Right cardiac atrium (tissue), 5 donors: ENCODE measurements around the gene NEU4. TPM values are rescaled to one million over a fixed set of nuclear protein-coding genes. Genes with fewer than 3 reads are reported as not detected.
A peak's percentile ranks its signal among the peaks of the same experiment; 100 is the strongest.
"Not testable (repeated sequence)": the region's sequence is repeated elsewhere in the genome, so short reads cannot be mapped to it uniquely, and the experiment has no call there.

Experiments
- ATAC-seq, 2 donors: fragments of 200-7000 bp; cut with Tn5 transposase; one replicate each; pipeline versions ENCODE4 v1.8.0 to v1.9.1; 2020; ENCODE audit warnings: moderate library complexity in 2 of 2, mild to moderate bottlenecking in 1 of 2
- DNase-seq, 3 donors: peaks; one replicate each; pipeline ENCODE4 v3.0.0-alpha.2; 2020
- H3K27ac ChIP-seq: one replicate; pipeline ENCODE4 v1.5.1; 2013; ENCODE audit warnings: mild to moderate bottlenecking, low read length, control low read depth, moderate library complexity
- H3K27me3 ChIP-seq: one replicate; pipeline ENCODE4 v1.6.1; 2013; ENCODE audit not compliant: control insufficient read depth, insufficient read depth
- H3K4me1 ChIP-seq: one replicate; pipeline ENCODE4 v1.6.1; 2013; ENCODE audit warnings: low read length; ENCODE audit not compliant: control insufficient read depth, insufficient read depth
- H3K4me3 ChIP-seq: one replicate; pipeline ENCODE4 v1.5.1; 2013; ENCODE audit warnings: low read length, control low read depth
- H3K9me3 ChIP-seq: one replicate; pipeline ENCODE4 v1.6.1; 2013; ENCODE audit warnings: low read length; ENCODE audit not compliant: control insufficient read depth
- WGBS: extraction: QIAGEN DNeasy Blood & Tissue Kit; methylation state at CpG from one replicate; pipeline ENCODE4 v1.1.7; 2013; 5-methylcytosine and 5-hydroxymethylcytosine counted together
- intact Hi-C, 4 donors: fragments of 100-400 bp; cut with DNase I; formaldehyde crosslinking; loops; one replicate each; pipeline versions ENCODE4 v1.11.0 to v1.14.0; 2022 to 2023
- polyA plus RNA-seq: library from polyadenylated mRNA; stranded (reverse); fragments of 200-250 nt; gene quantifications from one replicate; pipeline ENCODE4 v1.2.3, GENCODE V29; 2013
- total RNA-seq, 4 donors: library from RNA; stranded (reverse); fragmentation: NEBNext Ultra II Directional; extraction: Animal tissue kit (Norgen Biotek cat#: 25700); gene quantifications; one replicate each; pipeline ENCODE4 v1.2.1, GENCODE V29; 2021
- donor health status: healthy with polysubstance abuse.
- donor health status: DM: no; HTN: yes; CAD: no.
- donor health status: DM: no; HTN: no; CAD: no.
- donor health status: DM: no; HTN: yes; CAD: no; lungs with severe emphysema.
- donor health status: DM: yes; HTN: yes; CAD: no.

Gene NEU4
- total and polyA plus RNA-seq, 5 donors, result 0.17 to 1.4 (median 0.76) TPM; not detected in 1

DNA sequence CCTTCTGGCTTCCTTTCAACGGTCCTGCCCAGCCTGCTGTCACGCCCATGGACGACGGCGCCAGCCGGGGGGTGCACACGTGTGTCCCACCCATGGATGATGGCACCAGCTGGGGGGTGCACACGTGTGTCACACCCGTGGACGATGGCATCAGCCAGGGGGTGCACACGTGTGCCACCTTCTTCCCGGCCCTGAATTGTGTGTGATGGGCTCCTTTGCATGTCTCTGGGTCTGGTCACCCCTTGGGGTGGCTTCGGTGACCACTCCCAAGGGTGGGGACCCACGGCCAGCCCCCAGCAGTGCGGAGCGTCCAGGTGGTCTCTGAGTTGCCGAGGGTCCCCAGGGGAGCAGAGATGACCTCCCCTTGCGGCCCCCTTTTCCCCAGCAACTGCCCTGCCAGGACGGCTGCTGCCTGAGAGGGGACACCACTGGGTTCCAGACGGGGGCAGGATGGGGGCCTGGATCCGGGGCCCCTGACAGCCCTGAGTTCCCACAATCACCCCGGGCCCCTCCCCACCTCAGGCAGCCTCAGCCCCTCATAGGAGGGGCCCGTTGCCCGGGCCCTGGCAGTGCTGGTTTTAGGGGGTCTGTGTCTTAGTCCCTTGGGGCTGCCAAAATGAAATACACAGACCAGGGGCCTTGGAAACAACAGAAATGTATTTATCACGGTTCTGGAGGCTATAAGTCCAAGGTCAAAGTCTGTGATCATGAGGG, 9.4 kb downstream of the NEU4 start:
- no peaks in the 10 kb centered on the region for H3K9me3 ChIP-seq
- DNase-seq (peak in 2 of 3 donors; percentile 9 to 60), ATAC-seq (no peak)
- no peak overlapping the region for H3K4me3 ChIP-seq
- H3K27me3 ChIP-seq, result no peaks in the 10 kb centered on the region
- intact Hi-C loops, result no loop called here
- H3K27ac ChIP-seq, result no peak overlapping the region
- no peaks in the 10 kb centered on the region for H3K4me1 ChIP-seq
- WGBS, result 81% methylated on average over 25 of the region's 25 CpGs

GRCh38 chr2:241818943-241819270, 9.9 kb downstream of the NEU4 start:
- Histone ChIP-seq H3K27me3 (no peaks in the 10 kb centered on the region), H3K27ac (no peak overlapping the region), H3K9me3 (no peaks in the 10 kb centered on the region), H3K4me3 (no peak overlapping the region), H3K4me1 (no peaks in the 10 kb centered on the region)
- ATAC-seq (no peak), DNase-seq (peak in 1 of 3 donors; percentile 42)
- WGBS, result 72% methylated on average over 10 of the region's 10 CpGs
- intact Hi-C loops, result no loop called here

- H3K9me3 ChIP-seq, H3K4me1 ChIP-seq, intact Hi-C loops, ATAC-seq, H3K27me3 ChIP-seq, H3K4me3 ChIP-seq, H3K27ac ChIP-seq: not testable (repeated sequence)
- DNase-seq, result peak in 2 of 3 donors; percentile 14 to 60
- WGBS, result 83% methylated on average over 27 of the region's 27 CpGs
Observed at GRCh38 chr2:241819947-241820624, 11.1 kb downstream of the NEU4 start.

DNA sequence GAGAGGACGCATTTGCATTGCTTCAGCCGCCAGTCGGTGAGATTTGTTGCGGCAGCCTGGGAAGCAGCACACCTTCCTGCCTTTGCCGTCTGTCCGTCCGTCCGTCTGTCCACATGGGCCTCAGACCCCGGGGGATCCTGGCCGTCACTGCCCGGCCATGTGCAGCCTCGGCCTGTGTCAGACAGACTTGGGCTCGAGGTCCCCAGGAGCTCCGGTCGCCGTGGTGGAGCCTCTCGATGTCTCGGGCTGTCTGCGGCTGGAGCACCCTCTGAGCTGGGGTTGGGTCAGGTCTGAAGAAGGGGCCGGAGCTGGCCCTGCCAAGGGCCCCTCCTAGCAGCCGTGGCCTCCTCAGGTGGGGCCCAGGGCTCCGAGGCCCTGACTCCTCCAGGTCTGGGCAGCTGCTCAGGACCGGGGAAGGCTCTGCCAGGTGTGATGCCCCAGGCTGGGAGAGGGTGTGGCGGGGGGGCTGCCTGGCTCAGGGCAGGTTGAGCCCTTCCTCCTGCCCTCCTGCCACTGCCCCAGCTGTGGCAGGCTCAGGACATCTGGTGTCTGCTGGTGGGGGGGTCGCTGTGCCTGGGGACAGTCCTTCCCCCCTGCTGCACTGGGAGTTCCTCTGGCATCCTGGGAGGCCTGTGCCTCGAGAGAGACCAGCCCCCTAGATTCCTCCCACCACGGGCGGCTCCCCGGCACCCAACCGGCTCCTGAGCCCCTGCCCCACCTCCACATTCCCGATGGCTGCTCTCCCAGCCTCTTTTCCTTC, 11.8 kb downstream of the NEU4 start:
- peak in 1 of 3 donors; percentile 13 for DNase-seq
- no peak overlapping the region for H3K4me3 ChIP-seq
- no peak overlapping the region for H3K27ac ChIP-seq
- H3K9me3 ChIP-seq, result no peaks in the 10 kb centered on the region
- H3K4me1 ChIP-seq, result no peaks in the 10 kb centered on the region
- H3K27me3 ChIP-seq, result no peaks in the 10 kb centered on the region
- WGBS, result 83% methylated on average over 31 of the region's 31 CpGs
- ATAC-seq, result peak in 1 of 2 donors; percentile 8
- intact Hi-C loops, result no loop called here

DNA sequence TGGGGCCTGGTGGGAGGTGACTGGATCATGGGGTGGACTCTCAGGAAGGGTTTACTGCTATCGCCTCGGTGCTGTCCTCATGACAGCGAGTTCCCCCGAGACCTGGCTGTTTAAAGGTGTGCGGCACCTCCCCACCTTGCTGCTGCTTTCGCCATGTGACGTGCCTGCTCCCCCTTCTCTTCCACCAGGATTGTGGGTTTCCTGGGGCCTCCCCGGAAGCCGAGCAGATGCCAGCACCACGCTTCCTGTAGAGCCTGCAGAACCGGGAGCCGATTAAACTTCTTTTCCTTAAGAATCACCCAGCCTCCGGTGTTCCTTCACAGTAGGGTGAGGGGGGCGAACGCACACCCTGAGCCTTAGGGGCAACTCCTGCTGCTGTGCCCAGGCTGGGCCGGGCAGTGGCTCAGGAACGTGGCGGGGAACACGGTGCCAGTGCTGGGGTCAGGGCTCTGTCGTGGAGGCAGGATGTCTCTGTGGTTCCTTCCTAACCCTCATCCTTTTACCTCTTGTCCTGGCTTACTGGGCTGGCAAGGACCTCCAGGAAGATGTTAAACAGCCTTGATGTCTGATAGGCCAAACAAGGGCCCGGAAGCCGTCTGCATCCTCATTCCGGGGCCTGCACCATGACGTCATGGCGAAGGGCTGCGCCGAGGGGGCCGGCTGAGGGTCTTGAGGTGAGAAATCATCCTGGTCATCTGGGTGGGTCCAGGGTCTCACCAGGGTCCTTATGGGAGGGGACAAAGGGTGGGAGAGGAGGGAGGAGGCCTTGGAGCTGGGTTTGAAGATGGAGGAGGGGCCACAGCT, 12.7 kb downstream of the NEU4 start:
- 62% methylated on average over 28 of the region's 28 CpGs for WGBS
- Histone ChIP-seq H3K9me3 (no peaks in the 10 kb centered on the region), H3K4me1 (no peaks in the 10 kb centered on the region), H3K4me3 (no peak overlapping the region), H3K27ac (no peak overlapping the region), H3K27me3 (no peaks in the 10 kb centered on the region)
- ATAC-seq (peak in 1 of 2 donors; percentile 43), DNase-seq (peak in 1 of 3 donors; percentile 11)
- intact Hi-C loops, result no loop called here

DNA sequence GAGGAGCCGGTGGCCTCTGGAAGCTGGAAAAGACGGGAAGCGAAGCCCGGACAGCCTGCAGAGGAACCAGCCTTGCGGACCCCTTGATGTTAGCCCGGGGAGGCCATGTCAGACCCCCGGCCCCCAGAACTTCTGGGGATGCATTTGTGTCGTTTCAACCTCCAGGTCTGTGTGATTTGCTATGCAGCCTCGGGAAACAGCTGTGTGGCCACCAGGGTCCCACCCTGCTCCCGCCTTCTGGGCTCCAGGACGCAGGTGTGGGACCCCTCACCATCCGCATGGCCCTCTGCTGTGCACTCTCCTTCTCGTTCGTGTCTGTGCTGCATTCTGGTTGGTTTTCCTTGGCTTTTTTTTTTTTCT, 13.3 kb downstream of the NEU4 start:
- WGBS, result 71% methylated on average over 14 of the region's 14 CpGs
- intact Hi-C loops, result no loop called here
- Histone ChIP-seq H3K4me3 (no peak overlapping the region), H3K27ac (no peak overlapping the region), H3K27me3 (no peaks in the 10 kb centered on the region), H3K4me1 (no peaks in the 10 kb centered on the region), H3K9me3 (no peaks in the 10 kb centered on the region)
- ATAC-seq, result no peak
- no peak for DNase-seq

DNA sequence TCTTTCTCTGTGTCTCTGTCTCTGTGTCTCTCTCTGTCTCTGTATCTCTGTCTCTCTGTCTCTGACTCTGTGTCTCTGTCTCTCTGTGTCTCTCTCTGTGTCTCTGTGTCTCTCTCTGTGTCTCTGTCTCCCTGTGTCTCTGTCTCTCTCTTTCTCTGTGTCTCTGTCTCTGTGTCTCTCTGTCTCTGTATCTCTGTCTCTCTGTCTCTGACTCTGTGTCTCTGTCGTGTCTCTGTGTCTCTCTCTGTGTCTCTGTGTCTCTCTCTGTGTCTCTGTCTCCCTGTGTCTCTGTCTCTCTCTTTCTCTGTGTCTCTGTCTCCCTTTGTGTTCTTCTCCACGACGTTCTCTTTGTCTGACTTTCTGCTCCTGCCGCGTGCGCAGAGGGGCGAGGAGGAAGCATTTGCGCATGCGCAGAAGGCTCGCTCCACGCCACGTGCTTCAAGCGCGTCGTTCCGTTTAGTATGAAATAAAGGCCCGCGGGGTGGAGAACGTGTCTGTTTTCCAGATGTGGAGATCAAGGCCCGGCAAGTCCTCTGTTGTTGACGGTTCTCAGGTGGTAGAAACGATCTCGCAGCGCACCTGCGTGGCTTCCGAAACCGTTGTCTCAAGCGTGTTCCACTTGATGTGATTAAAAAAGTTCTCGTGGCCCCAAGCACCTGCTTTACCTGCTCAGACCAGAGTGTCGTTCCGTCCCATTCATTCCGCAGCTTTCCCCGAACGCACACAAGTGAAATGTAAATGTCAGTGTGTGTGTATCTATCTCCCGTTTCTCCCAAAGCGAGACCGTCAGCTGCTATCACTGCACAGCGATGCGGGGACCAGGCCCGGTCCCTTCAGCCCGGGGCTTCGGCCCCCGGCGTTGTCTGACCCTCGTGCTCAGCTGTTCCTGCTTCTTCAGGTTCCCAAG, 14.8 kb downstream of the NEU4 start:
- WGBS, result 89% methylated on average over 45 of the region's 45 CpGs

GRCh38 chr2:241827394-241827793, 18.4 kb downstream of the NEU4 start:
- H3K4me1 ChIP-seq, result no peaks in the 10 kb centered on the region
- WGBS, result 79% methylated on average over 2 of the region's 2 CpGs
- H3K27me3 ChIP-seq, result no peaks in the 10 kb centered on the region
- H3K9me3 ChIP-seq, result no peaks in the 10 kb centered on the region
- no peak overlapping the region for H3K27ac ChIP-seq
- intact Hi-C loops, result no loop called here
- no peak for DNase-seq
- no peak overlapping the region for H3K4me3 ChIP-seq
- ATAC-seq, result no peak

More for the DNA sequence above, 14.8 kb downstream of the NEU4 start:
- H3K4me3 ChIP-seq, DNase-seq, H3K27me3 ChIP-seq, intact Hi-C loops, H3K27ac ChIP-seq, H3K9me3 ChIP-seq, ATAC-seq, H3K4me1 ChIP-seq: not testable (repeated sequence)

DNA sequence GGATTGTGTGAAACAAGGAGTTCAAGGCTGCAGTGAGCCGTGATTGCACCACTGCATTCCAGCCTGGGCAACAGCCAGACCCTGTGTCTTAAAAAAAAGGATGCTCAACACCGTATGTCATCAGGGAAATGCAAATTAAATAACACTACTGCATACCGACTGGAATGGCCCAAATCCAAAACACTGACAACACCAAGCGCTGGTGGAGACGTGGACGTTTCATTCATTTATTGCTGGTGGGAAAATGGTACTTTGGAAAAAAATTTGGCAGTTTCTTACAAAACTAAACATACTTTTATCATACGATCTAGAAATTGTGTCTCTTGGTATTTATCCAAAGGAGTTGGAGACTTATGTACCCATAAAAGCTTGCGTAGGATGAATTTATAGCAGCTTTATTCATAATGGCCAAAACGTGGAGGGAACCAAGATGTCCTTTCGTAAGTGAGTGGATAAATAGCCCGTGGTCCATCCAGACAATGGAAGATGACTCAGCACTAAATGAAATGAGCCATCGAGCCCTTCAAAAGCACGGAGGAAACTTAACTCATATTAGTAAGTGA, 24.2 kb downstream of the NEU4 start:
- no peak overlapping the region for H3K27ac ChIP-seq
- no peaks in the 10 kb centered on the region for H3K9me3 ChIP-seq
- ATAC-seq (peak in 1 of 2 donors; percentile 46), DNase-seq (no peak)
- no peak overlapping the region for H3K4me3 ChIP-seq
- no peaks in the 10 kb centered on the region for H3K27me3 ChIP-seq
- intact Hi-C loops, result no loop called here
- H3K4me1 ChIP-seq, result no peaks in the 10 kb centered on the region
- WGBS, result 26% methylated on average over 13 of the region's 13 CpGs
